ENCODE measurements around the gene NREP.
A peak's percentile ranks its signal among the peaks of the same experiment; 100 is the strongest.

NREP gene

DNA sequence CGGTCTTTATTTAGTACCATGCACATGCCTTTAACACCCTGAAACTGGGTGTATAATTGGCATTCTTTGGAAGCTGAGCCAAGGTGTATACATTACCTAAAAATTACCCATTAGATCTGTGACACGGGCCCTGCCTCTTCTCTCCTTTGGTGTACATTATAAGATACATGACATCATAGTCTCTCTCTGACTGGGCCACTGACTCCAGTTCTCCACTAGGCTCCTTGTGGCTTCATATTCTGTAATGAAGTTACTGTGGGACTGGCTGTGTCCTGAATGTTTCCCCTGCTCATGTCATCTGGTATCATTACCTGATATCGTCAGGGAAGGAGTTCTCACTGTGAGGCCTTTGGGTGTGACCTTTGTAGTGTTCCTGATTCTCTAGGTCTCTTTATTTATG lies 65.5 kb downstream of the NREP start:
- DNase-seq: no peak

- DNase-seq: no peak
Observed at GRCh38 chr5:111689357-111689935, 67.5 kb downstream of the NREP start.

- peak; percentile 18 for DNase-seq
Observed at GRCh38 chr5:111685969-111686368, 71.0 kb downstream of the NREP start.

DNA sequence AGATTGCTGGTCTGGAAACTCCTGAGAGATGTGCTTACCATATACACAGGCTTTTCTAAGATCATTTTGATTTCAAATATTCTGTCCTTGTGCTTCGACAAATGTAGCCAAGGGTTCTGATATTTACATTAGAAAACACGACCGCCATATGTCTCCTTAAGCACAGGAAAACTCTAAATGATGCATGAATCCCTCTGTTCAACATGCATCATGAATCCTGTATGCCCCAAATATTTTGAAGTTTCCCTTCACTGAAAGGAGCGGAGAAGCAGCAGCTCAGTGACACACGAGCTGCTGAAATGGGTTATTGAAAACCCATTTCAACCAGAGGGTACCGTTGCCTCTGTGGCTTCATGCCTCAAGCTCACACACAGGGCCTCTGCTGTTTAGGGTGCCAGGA lies 74.4 kb downstream of the NREP start:
- DNase-seq: no peak

GRCh38 chr5:111682121-111682520 lies 74.9 kb downstream of the NREP start:
- no peak for DNase-seq

DNA sequence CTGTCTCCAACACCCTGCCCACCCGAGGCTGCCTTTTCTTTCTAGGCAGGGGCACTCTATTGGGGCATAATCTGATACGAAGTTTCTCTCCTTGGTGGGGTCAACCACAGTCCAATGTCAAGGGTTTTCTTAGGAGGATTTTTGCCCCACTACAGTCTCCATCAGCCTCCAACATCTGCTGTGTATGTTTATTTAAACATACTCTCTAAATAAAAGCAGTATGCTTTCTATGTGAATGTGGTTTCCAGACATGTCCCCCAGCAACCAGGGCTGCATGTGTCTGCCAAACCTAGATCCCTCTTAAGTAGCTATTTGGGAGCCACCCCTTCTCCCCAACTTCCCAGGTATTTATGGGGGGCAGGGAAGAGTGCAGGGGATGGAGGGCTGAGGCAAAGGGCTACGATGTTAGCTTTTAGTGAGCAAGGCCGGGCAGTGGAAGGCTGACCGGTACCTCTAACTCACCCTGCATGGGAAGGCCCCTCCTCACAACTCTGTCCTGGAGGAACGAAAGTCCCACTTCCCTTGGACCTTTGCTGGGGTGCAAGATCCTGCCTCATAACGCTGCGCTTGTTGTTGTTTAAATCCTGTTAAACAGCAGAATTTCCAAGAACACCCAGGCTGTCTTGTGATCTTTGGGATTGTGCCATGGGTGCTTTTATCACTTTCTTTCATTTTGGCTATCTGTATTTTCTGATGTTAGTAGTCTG lies 75.4 kb downstream of the NREP start:
- peak; percentile 20 for DNase-seq

- peak; percentile 97 for DNase-seq
Observed at GRCh38 chr5:111680737-111681413, 76.1 kb downstream of the NREP start.

DNA sequence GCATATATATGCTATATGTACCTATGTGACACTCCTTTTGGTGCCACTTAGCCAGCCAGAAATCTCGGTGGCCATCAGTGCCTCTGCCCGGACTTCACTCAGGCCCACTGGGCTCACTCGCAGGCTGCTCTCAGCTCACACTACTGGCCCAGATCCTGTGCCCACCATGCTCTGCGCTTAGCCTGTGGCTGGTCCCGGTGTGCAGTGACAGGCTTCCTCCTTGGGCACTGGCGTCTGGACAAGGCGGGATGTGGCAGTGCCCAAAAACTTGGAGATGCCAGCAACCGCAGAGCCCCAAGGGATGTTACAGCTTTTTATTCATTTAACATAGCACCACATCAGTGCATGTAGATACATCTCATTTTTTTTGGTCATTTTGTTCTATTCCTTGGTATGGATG lies 77.4 kb downstream of the NREP start:
- no peak for DNase-seq
